K562 (cell line): ENCODE results near the gene NAPA. TPM values are rescaled to one million over a fixed set of nuclear protein-coding genes. Genes with fewer than 3 reads are reported as not detected.
A peak's percentile ranks its signal among the peaks of the same experiment; 100 is the strongest.

ENCODE experiments used
- DEAF1 ChIP-seq: fragments of 450-650 bp; formaldehyde crosslinking; IDR thresholded peaks from 2 replicates; pipeline ENCODE4 v1.4.0; 2020; ENCODE audit warnings: mild to moderate bottlenecking, moderate library complexity
- HNRNPH1 ChIP-seq: fragments of 200-400 bp; formaldehyde crosslinking; optimal IDR thresholded peaks from 2 replicates; pipeline ENCODE3; 2017; ENCODE audit warnings: low read depth, mild to moderate bottlenecking, low read length, moderate library complexity
- KLF13 ChIP-seq: fragments of 450-650 bp; IDR thresholded peaks from 2 replicates; pipeline ENCODE4 v1.6.1; 2016; ENCODE audit warnings: missing genetic modification characterization, low read depth, mild to moderate bottlenecking, missing compliant biosample characterization, moderate library complexity, borderline replicate concordance
- LARP7 ChIP-seq: fragments of 450-650 bp; IDR thresholded peaks from 2 replicates; pipeline ENCODE4 v1.6.1; 2016
- MBD2 ChIP-seq: sonication (generic); IDR thresholded peaks from 2 replicates; pipeline ENCODE4 v1.6.1; 2016; ENCODE audit warnings: low read depth, borderline replicate concordance
- MECOM ChIP-seq: fragments of 250-450 bp; sonication (Bioruptor Pico); IDR thresholded peaks from 2 replicates; pipeline ENCODE4 v1.8.0; 2022; ENCODE audit warnings: inconsistent platforms
- SAFB ChIP-seq: fragments of 200-400 bp; formaldehyde crosslinking; IDR thresholded peaks from 2 replicates; pipeline ENCODE4 v1.6.1; 2017; ENCODE audit warnings: low read depth, low read length, borderline replicate concordance
- SOX6 ChIP-seq: fragments of 450-650 bp; IDR thresholded peaks from 2 replicates; pipeline ENCODE4 v1.6.1; 2014; ENCODE audit warnings: mild to moderate bottlenecking
- ZNF583 ChIP-seq: fragments of 250-450 bp; sonication (Bioruptor Pico); IDR thresholded peaks from 2 replicates; pipeline ENCODE4 v1.4.0; 2020
- polyA plus RNA-seq, 8 experiments: library from polyadenylated mRNA; depleted of rRNA in 4 of 8; stranded (reverse) in 5 of 8; unstranded in 3 of 8; fragments of >200 nt; fragmentation: Nextera tagmentation in 2 of 8; fragmentation: Illumina TruSeq in 1 of 8; extraction: Ambion mirVana in 2 of 8; extraction: Trizol in 1 of 8; gene quantifications; 2 replicates each; pipeline versions ENCODE4 v1.2.1 to v1.2.3, GENCODE V29; 2011 to 2014; ENCODE audit warnings: inconsistent platforms in 1 of 8, missing spikeins in 1 of 8
- total RNA-seq, 7 experiments: library from RNA; depleted of rRNA in 6 of 7; stranded (reverse); fragments of >200 nt in 6 of 7; fragmentation: Illumina TruSeq in 2 of 7; extraction: Trizol in 2 of 7; gene quantifications; 2 replicates each; pipeline versions ENCODE4 v1.2.1 to v1.2.3, GENCODE V29; 2011 to 2021; ENCODE audit warnings: low replicate concordance in 1 of 7
- TF ChIP-seq, protein P1 (sequence below), 2 experiments: fragments of 150-350 bp in 1 of 2; IDR thresholded peaks; 2 replicates each; pipeline ENCODE4 v1.6.1; 2012 to 2016; ENCODE audit warnings: low read depth in 2 of 2, low read length in 2 of 2, mild to moderate bottlenecking in 1 of 2, moderate library complexity in 1 of 2
- TF ChIP-seq, protein P2 (sequence below): sonication (generic); formaldehyde crosslinking; IDR thresholded peaks from 2 replicates; pipeline ENCODE4 v1.4.0; 2020; ENCODE audit warnings: mild to moderate bottlenecking, missing genetic modification reagents
- TF ChIP-seq, protein P3 (sequence below), 2 experiments: fragments of 450-650 bp; IDR thresholded peaks; 2 replicates each; pipeline ENCODE4 v1.6.1; 2018; ENCODE audit warnings: mild to moderate bottlenecking in 2 of 2, low read depth in 1 of 2; ENCODE audit not compliant: partially characterized antibody in 2 of 2

NAPA gene
- total and polyA plus RNA-seq, 9 of the 15 experiments (the other 6 are each of a cell fraction or from before 2014, with no cell fraction given) = 5.4 to 98.6 (median 77.5) TPM

- TF ChIP-seq, protein P1, sequence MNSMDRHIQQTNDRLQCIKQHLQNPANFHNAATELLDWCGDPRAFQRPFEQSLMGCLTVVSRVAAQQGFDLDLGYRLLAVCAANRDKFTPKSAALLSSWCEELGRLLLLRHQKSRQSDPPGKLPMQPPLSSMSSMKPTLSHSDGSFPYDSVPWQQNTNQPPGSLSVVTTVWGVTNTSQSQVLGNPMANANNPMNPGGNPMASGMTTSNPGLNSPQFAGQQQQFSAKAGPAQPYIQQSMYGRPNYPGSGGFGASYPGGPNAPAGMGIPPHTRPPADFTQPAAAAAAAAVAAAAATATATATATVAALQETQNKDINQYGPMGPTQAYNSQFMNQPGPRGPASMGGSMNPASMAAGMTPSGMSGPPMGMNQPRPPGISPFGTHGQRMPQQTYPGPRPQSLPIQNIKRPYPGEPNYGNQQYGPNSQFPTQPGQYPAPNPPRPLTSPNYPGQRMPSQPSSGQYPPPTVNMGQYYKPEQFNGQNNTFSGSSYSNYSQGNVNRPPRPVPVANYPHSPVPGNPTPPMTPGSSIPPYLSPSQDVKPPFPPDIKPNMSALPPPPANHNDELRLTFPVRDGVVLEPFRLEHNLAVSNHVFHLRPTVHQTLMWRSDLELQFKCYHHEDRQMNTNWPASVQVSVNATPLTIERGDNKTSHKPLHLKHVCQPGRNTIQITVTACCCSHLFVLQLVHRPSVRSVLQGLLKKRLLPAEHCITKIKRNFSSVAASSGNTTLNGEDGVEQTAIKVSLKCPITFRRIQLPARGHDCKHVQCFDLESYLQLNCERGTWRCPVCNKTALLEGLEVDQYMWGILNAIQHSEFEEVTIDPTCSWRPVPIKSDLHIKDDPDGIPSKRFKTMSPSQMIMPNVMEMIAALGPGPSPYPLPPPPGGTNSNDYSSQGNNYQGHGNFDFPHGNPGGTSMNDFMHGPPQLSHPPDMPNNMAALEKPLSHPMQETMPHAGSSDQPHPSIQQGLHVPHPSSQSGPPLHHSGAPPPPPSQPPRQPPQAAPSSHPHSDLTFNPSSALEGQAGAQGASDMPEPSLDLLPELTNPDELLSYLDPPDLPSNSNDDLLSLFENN (IDR thresholded peaks at IDR 0.05; ENCODE audit: low read depth in 2 of 2, low read length in 2 of 2) = no peak
- TF ChIP-seq, protein P2, sequence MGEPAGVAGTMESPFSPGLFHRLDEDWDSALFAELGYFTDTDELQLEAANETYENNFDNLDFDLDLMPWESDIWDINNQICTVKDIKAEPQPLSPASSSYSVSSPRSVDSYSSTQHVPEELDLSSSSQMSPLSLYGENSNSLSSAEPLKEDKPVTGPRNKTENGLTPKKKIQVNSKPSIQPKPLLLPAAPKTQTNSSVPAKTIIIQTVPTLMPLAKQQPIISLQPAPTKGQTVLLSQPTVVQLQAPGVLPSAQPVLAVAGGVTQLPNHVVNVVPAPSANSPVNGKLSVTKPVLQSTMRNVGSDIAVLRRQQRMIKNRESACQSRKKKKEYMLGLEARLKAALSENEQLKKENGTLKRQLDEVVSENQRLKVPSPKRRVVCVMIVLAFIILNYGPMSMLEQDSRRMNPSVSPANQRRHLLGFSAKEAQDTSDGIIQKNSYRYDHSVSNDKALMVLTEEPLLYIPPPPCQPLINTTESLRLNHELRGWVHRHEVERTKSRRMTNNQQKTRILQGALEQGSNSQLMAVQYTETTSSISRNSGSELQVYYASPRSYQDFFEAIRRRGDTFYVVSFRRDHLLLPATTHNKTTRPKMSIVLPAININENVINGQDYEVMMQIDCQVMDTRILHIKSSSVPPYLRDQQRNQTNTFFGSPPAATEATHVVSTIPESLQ (CRISPR knock-in tag) = no peak
- TF ChIP-seq MECOM (CRISPR knock-in tag) (no peak), ZNF583 (CRISPR knock-in tag) (no peak), SAFB (no peak), MBD2 (0 out of 2 replicates have a peak, but pooled peaks have one; percentile 6), KLF13 (tag) (no peak), LARP7 (peak; percentile 92; the same call in 1 of the 2 replicates), DEAF1 (CRISPR knock-in tag) (no peak), SOX6 (no peak), HNRNPH1 (no peak)
- TF ChIP-seq, protein P3, sequence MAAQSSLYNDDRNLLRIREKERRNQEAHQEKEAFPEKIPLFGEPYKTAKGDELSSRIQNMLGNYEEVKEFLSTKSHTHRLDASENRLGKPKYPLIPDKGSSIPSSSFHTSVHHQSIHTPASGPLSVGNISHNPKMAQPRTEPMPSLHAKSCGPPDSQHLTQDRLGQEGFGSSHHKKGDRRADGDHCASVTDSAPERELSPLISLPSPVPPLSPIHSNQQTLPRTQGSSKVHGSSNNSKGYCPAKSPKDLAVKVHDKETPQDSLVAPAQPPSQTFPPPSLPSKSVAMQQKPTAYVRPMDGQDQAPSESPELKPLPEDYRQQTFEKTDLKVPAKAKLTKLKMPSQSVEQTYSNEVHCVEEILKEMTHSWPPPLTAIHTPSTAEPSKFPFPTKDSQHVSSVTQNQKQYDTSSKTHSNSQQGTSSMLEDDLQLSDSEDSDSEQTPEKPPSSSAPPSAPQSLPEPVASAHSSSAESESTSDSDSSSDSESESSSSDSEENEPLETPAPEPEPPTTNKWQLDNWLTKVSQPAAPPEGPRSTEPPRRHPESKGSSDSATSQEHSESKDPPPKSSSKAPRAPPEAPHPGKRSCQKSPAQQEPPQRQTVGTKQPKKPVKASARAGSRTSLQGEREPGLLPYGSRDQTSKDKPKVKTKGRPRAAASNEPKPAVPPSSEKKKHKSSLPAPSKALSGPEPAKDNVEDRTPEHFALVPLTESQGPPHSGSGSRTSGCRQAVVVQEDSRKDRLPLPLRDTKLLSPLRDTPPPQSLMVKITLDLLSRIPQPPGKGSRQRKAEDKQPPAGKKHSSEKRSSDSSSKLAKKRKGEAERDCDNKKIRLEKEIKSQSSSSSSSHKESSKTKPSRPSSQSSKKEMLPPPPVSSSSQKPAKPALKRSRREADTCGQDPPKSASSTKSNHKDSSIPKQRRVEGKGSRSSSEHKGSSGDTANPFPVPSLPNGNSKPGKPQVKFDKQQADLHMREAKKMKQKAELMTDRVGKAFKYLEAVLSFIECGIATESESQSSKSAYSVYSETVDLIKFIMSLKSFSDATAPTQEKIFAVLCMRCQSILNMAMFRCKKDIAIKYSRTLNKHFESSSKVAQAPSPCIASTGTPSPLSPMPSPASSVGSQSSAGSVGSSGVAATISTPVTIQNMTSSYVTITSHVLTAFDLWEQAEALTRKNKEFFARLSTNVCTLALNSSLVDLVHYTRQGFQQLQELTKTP (IDR thresholded peaks at IDR 0.05; ENCODE audit: low read depth in 1 of 2, partially characterized antibody in 2 of 2) = peak; percentile 35 to 58
Measured at GRCh38 chr19:47446534-47447469, 68.1 kb downstream of the NAPA start (continued).
